AG04449 (cell line): Measurements from ENCODE around the gene ABCA1.
"Not testable (repeated sequence)": the region's sequence is repeated elsewhere in the genome, so short reads cannot be mapped to it uniquely, and the experiment has no call there.

Experiments
- CTCF ChIA-PET: fragments of 350-600 bp; formaldehyde crosslinking; extraction: SDS; loops from one replicate; lab custom pipeline; 2021; ENCODE audit warnings: antibody characterized with exemption; lab: Yijun Ruan, JAX
- POLR2A ChIA-PET: fragments of 400-600, 350-600 bp; formaldehyde crosslinking; extraction: SDS; loops from one replicate; lab custom pipeline; 2020; ENCODE audit warnings: antibody characterized with exemption, inconsistent platforms; lab: Yijun Ruan, JAX
- DNase-seq: peaks from one replicate; pipeline ENCODE4 v3.0.0-alpha.2; 2010; ENCODE audit warnings: low read depth, low spot score
- H3K4me3 ChIP-seq: 2 replicates; pipeline ENCODE4 v1.5.1; 2011; ENCODE audit warnings: low read depth, mild to moderate bottlenecking, control low read depth, low read length
- TF ChIP-seq, protein P1 (sequence below): IDR thresholded peaks from one replicate; pipeline ENCODE4 v1.5.1; 2011; ENCODE audit warnings: mild to moderate bottlenecking, moderate library complexity, low read length, control low read depth, inconsistent platforms; ENCODE audit not compliant: insufficient read depth; ENCODE audit errors: missing control alignments

Gene ABCA1, protein sequence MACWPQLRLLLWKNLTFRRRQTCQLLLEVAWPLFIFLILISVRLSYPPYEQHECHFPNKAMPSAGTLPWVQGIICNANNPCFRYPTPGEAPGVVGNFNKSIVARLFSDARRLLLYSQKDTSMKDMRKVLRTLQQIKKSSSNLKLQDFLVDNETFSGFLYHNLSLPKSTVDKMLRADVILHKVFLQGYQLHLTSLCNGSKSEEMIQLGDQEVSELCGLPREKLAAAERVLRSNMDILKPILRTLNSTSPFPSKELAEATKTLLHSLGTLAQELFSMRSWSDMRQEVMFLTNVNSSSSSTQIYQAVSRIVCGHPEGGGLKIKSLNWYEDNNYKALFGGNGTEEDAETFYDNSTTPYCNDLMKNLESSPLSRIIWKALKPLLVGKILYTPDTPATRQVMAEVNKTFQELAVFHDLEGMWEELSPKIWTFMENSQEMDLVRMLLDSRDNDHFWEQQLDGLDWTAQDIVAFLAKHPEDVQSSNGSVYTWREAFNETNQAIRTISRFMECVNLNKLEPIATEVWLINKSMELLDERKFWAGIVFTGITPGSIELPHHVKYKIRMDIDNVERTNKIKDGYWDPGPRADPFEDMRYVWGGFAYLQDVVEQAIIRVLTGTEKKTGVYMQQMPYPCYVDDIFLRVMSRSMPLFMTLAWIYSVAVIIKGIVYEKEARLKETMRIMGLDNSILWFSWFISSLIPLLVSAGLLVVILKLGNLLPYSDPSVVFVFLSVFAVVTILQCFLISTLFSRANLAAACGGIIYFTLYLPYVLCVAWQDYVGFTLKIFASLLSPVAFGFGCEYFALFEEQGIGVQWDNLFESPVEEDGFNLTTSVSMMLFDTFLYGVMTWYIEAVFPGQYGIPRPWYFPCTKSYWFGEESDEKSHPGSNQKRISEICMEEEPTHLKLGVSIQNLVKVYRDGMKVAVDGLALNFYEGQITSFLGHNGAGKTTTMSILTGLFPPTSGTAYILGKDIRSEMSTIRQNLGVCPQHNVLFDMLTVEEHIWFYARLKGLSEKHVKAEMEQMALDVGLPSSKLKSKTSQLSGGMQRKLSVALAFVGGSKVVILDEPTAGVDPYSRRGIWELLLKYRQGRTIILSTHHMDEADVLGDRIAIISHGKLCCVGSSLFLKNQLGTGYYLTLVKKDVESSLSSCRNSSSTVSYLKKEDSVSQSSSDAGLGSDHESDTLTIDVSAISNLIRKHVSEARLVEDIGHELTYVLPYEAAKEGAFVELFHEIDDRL (N-terminal part only)

DNA sequence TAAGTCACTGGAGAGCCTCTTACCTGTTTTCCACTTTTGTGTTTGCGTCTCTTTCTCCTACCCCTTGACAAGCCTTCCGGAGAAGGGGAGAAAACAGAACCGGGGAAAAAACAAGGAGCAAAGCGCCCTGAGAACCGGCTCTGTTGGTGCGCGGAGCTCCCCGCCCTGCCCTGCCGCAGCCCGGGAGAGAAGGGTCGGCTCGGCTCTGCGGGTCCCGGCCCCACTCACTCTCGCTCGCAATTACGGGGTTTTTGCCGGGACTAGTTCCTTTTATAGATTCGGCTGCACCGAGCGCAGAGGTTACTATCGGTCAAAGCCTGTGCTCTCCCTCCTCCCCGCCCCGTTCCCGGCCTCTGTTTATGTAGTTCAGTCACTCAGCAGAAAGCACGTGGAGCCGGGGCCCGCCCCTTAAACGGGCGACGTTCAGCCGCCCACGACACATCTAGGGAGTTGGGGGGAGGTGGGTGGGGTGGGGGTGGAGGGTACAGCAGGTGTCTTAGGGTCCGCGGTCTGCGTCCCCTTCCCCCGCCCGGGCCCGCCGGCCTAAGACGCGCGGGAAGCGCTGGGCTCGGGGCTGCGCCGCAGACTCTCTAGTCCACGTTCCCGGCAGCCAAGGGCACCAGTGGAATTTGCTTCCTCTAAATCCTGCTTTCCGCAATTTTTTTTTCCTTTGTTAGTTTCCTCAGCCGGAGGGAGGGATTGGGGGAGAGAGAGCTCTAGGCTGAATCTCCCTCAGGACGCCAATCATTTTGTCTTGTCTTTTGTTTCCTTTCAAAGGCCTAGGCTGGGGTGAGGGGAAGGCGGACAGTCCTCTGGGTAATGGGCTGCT lies at the start of gene ABCA1:
ABCA1 (minus strand) TSS at position 244 of the 829 bp plus-strand sequence. CDS start 24,476 bp downstream, outside the sequence.
- TF ChIP-seq, protein P1, sequence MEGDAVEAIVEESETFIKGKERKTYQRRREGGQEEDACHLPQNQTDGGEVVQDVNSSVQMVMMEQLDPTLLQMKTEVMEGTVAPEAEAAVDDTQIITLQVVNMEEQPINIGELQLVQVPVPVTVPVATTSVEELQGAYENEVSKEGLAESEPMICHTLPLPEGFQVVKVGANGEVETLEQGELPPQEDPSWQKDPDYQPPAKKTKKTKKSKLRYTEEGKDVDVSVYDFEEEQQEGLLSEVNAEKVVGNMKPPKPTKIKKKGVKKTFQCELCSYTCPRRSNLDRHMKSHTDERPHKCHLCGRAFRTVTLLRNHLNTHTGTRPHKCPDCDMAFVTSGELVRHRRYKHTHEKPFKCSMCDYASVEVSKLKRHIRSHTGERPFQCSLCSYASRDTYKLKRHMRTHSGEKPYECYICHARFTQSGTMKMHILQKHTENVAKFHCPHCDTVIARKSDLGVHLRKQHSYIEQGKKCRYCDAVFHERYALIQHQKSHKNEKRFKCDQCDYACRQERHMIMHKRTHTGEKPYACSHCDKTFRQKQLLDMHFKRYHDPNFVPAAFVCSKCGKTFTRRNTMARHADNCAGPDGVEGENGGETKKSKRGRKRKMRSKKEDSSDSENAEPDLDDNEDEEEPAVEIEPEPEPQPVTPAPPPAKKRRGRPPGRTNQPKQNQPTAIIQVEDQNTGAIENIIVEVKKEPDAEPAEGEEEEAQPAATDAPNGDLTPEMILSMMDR, result no peak
- ChIA-PET POLR2A (interaction anchor here (0.9 to 2.8 kb wide), 9 partner anchors 25 to 316 kb away, joined by 3 to 17 read pairs (median 4); partner anchors contain the start of gene SLC44A1), CTCF (interaction anchor here (1.1 to 2.8 kb wide), 12 partner anchors 12 to 487 kb away, joined by 3 to 25 read pairs (median 6); no protein-coding TSS in a partner anchor)
- peak within 1 kb of the TSS; percentile 73 for H3K4me3 ChIP-seq
- no peak for DNase-seq

DNA sequence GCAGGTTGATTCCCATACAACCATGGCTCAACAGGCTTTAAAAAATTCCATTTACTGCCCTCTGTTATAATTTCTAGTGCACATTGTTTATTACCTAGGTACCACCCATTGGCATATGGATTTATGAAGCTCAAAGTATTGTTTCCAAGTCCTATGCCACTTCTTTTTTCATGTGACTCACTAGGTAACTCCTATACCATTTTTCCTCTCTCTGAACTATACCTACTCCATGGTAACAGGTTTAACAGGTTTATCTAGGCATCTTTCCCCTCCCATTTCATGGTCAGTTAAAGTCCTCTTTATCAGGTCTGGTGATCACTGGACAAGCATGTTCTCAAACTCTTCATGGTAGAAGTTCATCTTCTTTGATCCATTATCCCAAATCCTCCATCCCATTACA lies 49.6 kb upstream of the ABCA1 start:
- POLR2A ChIA-PET, result no interaction called here
- H3K4me3 ChIP-seq, result no peak overlapping the region
- TF ChIP-seq, protein P1, result no peak
- DNase-seq, result no peak
- CTCF ChIA-PET, result no interaction called here

DNA sequence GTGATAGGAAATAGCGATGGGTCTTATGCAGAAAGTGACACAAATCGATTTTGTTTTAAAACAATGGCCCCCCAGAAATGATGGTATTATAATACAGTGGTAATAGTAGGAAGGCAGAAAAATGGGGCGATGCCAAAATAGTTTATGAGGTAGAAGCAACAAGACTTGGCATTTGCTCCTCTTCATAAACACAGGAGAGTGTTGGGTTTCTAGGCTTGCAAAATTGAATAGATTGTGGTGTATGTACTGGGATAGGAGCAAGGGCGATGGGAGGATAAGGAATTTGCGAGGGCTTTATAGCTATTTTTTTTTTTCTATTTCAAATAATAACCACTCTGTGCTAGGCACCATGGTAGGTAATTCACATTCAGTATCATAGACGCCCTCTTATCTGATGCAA lies 49.2 kb upstream of the ABCA1 start:
- no peak for DNase-seq
- H3K4me3 ChIP-seq, result no peak overlapping the region
- ChIA-PET POLR2A (no interaction called here), CTCF (no interaction called here)
- TF ChIP-seq, protein P1, result no peak

DNA sequence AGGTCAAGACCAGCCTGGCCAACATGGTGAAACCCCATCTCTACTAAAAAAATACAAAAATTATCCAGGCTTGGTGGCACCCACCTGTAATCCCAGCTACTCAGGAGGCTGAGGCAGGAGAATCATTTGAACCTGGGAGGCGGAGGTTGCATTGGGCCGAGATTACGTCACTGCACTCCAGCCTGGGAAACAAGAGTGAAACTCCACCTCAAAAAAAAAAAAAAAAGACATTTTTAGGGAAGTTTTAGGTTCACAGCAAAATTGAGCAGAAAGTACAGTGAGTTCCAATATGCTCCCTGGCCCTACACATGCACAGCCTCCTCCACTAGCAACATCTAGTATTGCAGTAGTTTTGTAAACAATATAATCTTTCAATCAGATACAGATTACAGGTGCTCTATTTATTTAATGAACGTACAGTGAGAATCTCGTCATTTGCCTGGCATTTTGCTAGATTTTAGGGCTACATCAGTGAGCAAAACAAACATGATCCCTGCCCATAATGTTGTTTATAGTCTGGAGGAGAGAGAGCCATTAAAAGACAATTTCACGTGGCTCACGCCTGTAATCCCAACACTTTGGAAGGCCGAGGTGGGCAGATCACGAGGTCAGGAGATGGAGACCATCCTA lies 48.1 kb upstream of the ABCA1 start:
- DNase-seq, H3K4me3 ChIP-seq, POLR2A ChIA-PET, CTCF ChIA-PET: not testable (repeated sequence)

DNA sequence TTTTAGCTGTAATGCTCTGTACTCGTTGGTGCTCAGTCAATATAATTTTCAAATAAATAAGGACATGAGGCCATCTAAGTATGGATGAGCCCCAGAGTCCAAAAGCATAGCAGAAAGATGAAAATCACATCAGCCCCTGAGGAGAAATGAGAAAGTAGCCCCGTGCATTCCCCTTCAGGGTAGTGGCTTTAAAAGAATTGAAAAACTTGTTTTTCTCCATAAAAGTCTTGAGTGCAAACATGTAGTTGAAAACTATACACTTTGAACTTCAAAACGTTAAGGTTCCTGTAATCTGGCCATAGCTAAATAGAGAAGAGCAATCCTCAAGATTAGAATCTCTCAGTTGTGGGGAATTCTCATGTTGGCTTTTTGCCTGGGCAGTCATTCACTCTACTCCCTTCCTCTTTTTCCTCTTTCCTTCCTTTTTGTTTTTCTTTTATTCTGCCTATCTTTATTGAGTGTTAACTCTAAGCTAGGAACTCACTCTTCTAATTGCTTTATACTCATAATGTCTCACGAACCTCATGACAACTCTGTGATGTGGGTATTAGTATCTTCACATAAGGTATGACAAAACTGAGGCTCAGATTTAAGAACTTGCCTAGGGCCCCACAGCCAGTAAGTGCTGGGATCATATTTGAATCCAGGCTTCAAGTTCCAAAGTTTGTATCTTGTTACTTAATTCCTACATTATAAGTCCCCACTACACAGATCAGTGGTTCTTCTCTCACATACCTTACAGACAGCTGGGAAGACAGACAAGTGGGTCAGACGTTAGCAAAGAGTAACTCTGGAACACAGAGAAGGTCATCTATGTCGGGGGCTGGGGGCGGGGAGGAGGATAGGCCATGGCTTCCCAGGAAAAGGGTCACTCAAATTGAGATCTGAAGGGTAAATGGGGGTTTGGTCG lies 46.4 kb upstream of the ABCA1 start:
- H3K4me3 ChIP-seq, result no peak overlapping the region
- POLR2A ChIA-PET, result interaction anchor here (1.2 kb wide), 1 partner anchor 47 kb away, joined by 3 read pairs; no protein-coding TSS in a partner anchor
- TF ChIP-seq, protein P1, result no peak
- no peak for DNase-seq
- CTCF ChIA-PET, result interaction anchor here (0.7 to 0.8 kb wide), 2 partner anchors 47 to 181 kb away, joined by 3 read pairs; no protein-coding TSS in a partner anchor
